K562 (cell line): Measurements from ENCODE around the gene USF2. TPM values are rescaled to one million over a fixed set of nuclear protein-coding genes. Genes with fewer than 3 reads are reported as not detected.

Experiments
- BRD9 ChIP-seq: fragments of 450-650 bp; IDR thresholded peaks from 2 replicates; pipeline ENCODE4 v1.6.1; 2018; ENCODE audit warnings: low read depth; ENCODE audit not compliant: partially characterized antibody
- DPF2 ChIP-seq: fragments of 450-650 bp; IDR thresholded peaks from 2 replicates; pipeline ENCODE4 v1.6.1; 2016
- E2F4 ChIP-seq: sonication (generic); formaldehyde crosslinking; IDR thresholded peaks from 2 replicates; pipeline ENCODE4 v1.8.0; 2022; ENCODE audit warnings: mild to moderate bottlenecking, low read depth, missing genetic modification reagents
- ERF ChIP-seq: fragments of 450-650 bp; formaldehyde crosslinking; IDR thresholded peaks from 2 replicates; pipeline ENCODE4 v1.4.0; 2020; ENCODE audit warnings: mild to moderate bottlenecking, mixed read lengths
- ETV6 ChIP-seq, 3 experiments: fragments of 150-350 bp in 1 of 3; sonication (generic) in 1 of 3; formaldehyde crosslinking in 1 of 3; IDR thresholded peaks; 2 replicates each; pipeline versions ENCODE4 v1.6.1 to v1.8.0; 2014 to 2022; ENCODE audit warnings: borderline replicate concordance in 2 of 3, low read depth in 2 of 3, antibody characterized with exemption in 1 of 3, low read length in 1 of 3, mild to moderate bottlenecking in 1 of 3, missing genetic modification reagents in 1 of 3
- KDM1A ChIP-seq, 2 experiments: fragments of 450-650 bp; IDR thresholded peaks; 2 replicates each; pipeline ENCODE4 v1.6.1; 2016; ENCODE audit warnings: mild to moderate bottlenecking in 2 of 2
- L3MBTL2 ChIP-seq: fragments of 450-650 bp; IDR thresholded peaks from 2 replicates; pipeline ENCODE4 v1.6.1; 2016; ENCODE audit warnings: mild to moderate bottlenecking, moderate library complexity
- MGA ChIP-seq: fragments of 450-650 bp; IDR thresholded peaks from 2 replicates; pipeline ENCODE4 v1.6.1; 2016; ENCODE audit warnings: mild to moderate bottlenecking, moderate library complexity
- NFIC ChIP-seq: fragments of 450-650 bp; IDR thresholded peaks from 2 replicates; pipeline ENCODE4 v1.6.1; 2017; ENCODE audit warnings: mild to moderate bottlenecking, inconsistent platforms
- PTBP1 ChIP-seq: fragments of 200-400 bp; formaldehyde crosslinking; IDR thresholded peaks from 2 replicates; pipeline ENCODE4 v1.6.1; 2017; ENCODE audit warnings: low read depth, low read length
- RHOXF2B ChIP-seq: fragments of 250-450 bp; sonication (Bioruptor Pico); conservative IDR thresholded peaks from 2 replicates; pipeline ENCODE4 v1.5.1; 2021
- SMARCA5 ChIP-seq: fragments of 450-650 bp; IDR thresholded peaks from 2 replicates; pipeline ENCODE4 v1.6.1; 2016
- SP1 ChIP-seq: sonication (generic); formaldehyde crosslinking; IDR thresholded peaks from 2 replicates; pipeline ENCODE4 v1.8.1; 2022; ENCODE audit warnings: mild to moderate bottlenecking, missing genetic modification reagents
- ZNF121 ChIP-seq: sonication (generic); formaldehyde crosslinking; conservative IDR thresholded peaks from 2 replicates; pipeline ENCODE4 v1.8.0; 2022; ENCODE audit warnings: missing genetic modification reagents
- ZNF282 ChIP-seq: sonication (generic); formaldehyde crosslinking; IDR thresholded peaks from 2 replicates; pipeline ENCODE4 v1.8.1; 2023; ENCODE audit warnings: missing genetic modification reagents
- polyA plus RNA-seq, 8 experiments: library from polyadenylated mRNA; depleted of rRNA in 4 of 8; stranded (reverse) in 5 of 8; unstranded in 3 of 8; fragments of >200 nt; fragmentation: Nextera tagmentation in 2 of 8; fragmentation: Illumina TruSeq in 1 of 8; extraction: Ambion mirVana in 2 of 8; extraction: Trizol in 1 of 8; gene quantifications; 2 replicates each; pipeline versions ENCODE4 v1.2.1 to v1.2.3, GENCODE V29; 2011 to 2014; ENCODE audit warnings: inconsistent platforms in 1 of 8, missing spikeins in 1 of 8
- total RNA-seq, 7 experiments: library from RNA; depleted of rRNA in 6 of 7; stranded (reverse); fragments of >200 nt in 6 of 7; fragmentation: Illumina TruSeq in 2 of 7; extraction: Trizol in 2 of 7; gene quantifications; 2 replicates each; pipeline versions ENCODE4 v1.2.1 to v1.2.3, GENCODE V29; 2011 to 2021; ENCODE audit warnings: low replicate concordance in 1 of 7

Gene USF2
- total and polyA plus RNA-seq, 9 of the 15 experiments (the other 6 are each of a cell fraction or from before 2014, with no cell fraction given), result 0.27 to 93.7 (median 58.4) TPM

GRCh38 chr19:35306473-35307246 is 37.9 kb downstream of the USF2 start (continued):
- TF ChIP-seq MGA (peak; percentile 74), BRD9 (peak; percentile 54), KDM1A (IDR thresholded peaks at IDR 0.05) (peak; percentile 65 to 87), E2F4 (no peak), ZNF282 (CRISPR knock-in tag) (no peak), PTBP1 (0 out of 2 replicates have a peak, but pooled peaks have one; percentile 27), L3MBTL2 (peak; percentile 71), RHOXF2B (no peak), SP1 (no peak), ERF (CRISPR knock-in tag) (no peak), ETV6 (IDR thresholded peaks at IDR 0.05; ENCODE audit: borderline replicate concordance in 1 of 2, low read depth in 2 of 2, low read length in 1 of 2) (no peak), ETV6 (CRISPR knock-in tag; IDR thresholded peaks at IDR 0.05; ENCODE audit: borderline replicate concordance) (0 out of 2 replicates have a peak, but pooled peaks have one; percentile 45), ZNF121 (CRISPR knock-in tag) (peak; percentile 100), DPF2 (0 out of 2 replicates have a peak, but pooled peaks have one; percentile 36), SMARCA5 (peak; percentile 98), NFIC (peak; percentile 84)
